ENCODE data around the gene HDAC11.
A peak's percentile ranks its signal among the peaks of the same experiment; 100 is the strongest.
"Not testable (repeated sequence)": the region's sequence is repeated elsewhere in the genome, so short reads cannot be mapped to it uniquely, and the experiment has no call there.

Gene HDAC11, protein sequence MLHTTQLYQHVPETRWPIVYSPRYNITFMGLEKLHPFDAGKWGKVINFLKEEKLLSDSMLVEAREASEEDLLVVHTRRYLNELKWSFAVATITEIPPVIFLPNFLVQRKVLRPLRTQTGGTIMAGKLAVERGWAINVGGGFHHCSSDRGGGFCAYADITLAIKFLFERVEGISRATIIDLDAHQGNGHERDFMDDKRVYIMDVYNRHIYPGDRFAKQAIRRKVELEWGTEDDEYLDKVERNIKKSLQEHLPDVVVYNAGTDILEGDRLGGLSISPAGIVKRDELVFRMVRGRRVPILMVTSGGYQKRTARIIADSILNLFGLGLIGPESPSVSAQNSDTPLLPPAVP

DNA sequence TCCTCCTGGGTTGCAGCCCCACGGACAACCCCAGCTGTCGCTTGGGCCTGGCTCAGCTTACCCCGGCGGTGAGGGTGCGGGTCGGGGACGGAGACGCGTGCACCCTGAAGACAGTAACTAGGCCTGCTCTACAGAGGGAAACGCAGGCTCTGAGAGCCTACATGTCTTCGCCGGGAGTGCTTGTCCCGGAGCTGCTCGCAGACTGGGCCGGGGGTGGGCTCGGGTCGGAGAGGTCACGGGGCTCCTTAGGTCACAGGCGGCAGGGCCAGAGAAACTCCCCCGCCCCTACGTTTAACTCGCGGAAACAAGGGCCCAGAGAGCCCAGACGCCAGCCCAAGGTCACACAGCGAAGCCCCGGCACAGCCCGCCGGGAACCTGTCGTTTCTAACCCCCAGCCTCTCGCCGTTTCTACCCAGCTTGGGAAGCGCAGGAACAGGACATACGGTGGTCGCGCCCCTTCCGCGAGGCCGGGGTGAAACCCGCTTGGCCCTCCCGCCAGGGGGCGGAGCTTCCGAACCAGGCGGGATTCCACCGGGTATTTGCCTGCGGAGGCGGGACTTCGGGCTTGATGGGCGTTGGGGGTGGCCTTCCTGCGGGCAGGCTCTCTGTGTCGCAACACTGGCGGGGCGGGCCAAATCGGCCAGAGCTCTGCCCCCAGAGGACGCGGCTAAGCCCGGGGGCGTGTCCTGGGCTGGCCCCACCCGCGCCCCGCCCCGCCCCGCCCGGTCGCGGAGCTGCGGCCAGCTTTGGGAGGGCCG, at the start of gene HDAC11:
HDAC11 (plus strand) TSS at position 725 of the 758 bp plus-strand sequence. CDS start 42 bp downstream, outside the sequence.
- peak; percentile 48 to 99 (median 96) for DNase-seq

DNA sequence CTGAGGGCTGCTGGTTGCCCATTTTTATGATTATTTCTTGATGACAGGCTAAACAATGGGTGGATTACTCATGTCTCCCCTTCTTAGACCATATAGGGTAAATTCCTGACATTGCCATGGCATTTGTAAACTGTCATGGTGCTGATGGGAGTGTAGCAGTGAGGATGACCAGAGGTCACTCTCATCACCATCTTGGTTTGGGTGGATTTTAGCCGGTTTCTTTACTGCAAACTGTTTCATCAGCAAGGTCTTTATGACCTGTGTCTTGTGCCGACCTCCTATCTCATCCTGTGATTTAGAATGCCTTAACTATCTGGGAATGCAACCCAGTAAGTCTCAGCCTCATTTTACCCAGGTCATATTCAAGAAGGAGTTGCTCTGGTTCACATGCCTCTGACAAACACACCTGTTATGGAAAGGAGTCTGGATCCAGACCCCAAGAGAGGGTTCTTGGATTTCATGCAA, 49.7 kb upstream of the HDAC11 start:
- DNase-seq = not testable (repeated sequence)

DNA sequence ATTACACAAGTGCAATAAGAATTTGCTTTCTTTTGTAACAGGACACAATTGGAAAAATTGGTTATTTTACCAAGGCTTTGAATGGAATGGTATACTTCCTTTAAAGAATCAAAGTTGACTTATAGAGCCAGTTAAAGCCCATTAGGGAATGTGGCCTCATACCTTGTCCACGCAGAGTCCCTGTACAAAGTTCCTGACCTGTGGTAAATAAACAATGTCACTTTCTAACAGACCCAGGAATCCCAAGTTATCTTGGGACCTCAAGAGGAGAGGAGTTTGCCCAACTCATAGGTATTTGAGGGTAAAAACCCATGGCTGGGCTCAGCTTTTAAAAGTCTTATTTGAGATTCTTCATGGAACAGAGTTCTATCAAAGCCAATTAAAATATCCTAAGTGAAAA, 48.0 kb upstream of the HDAC11 start:
- no peak for DNase-seq

DNA sequence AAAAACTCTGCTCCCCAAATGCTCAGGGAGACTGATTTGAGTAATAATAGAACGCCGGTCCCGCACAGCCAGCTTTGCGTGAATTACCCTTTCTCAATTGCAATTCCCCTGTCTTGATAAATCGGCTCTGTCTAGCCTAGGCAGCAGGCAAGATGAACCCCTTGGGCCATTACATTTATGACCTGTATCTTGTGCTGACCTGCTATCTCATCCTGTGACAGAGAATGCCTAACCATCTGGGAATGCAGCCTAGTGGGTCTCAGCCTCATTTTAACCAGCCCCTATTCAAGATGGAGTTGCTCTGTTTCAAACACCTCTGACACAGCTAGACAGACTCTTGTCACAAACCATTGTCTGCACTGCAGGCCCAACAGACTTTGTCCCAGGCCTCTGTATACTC, 46.2 kb upstream of the HDAC11 start:
- no peak for DNase-seq

DNA sequence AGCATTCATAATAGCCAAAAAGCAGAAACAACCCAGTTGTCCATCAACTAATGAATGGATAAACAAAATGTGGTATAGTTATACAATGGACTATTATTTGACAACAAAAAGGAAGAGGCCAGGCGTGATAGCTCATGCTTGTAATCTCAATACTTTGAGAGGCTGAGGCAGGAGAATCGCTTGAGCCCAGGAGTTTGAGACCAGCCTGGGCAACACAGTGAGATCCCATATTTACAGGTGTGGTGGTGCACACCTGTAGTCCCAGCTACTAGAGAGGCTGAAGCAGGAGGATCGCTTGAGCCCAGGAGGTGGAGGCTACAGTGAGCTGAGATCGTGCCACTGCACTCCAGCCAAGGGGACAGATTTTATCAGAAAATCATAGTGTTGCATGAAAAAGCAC, 43.9 kb upstream of the HDAC11 start:
- not testable (repeated sequence) for DNase-seq

DNA sequence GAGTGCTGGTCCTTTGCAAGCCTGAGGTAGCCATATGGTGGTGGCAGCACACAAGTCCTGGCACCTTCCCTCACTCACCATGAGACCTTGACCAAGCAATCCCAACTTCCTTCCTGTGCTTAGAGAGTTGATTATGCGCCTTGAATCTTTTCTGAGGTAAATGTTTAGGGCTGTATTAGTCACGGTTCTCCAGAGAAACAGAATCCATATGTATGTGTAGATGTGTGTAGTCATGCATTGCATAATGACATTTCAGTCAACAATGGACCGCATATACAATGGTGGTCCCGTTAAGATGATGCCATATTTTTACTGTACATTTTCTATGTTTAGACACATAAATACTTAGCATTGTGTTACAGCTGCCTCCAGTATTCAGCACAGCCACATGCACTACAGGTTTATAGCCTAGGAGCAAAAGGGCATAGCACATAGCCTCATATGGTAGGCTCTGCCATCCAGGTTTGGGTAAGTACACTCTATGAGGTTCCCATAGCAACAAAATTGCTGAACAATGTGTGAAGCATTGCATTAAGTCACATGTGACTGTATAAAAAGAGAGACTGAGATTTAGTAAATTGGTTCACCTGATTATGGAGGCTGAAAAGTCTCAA, 39.8 kb upstream of the HDAC11 start:
- DNase-seq = no peak

DNA sequence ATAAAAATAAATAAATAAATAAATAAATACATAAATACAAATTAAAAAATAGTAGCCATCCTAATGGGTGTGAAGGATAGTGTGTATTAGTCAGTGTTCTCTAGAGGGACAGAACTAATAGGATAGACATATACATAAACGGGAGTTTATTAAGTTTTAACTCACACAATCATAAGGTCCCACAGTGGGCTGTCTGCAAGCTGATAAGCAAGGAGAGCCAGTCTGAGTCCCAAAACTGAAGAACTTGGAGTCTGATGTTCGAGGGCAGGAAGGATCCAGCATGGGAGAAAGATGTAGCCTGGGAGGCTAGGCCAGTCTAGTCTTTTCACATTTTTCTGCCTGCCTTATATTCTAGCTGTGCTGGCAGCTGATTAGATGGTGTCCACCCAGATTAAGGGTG, 37.2 kb upstream of the HDAC11 start:
- DNase-seq = not testable (repeated sequence)

DNA sequence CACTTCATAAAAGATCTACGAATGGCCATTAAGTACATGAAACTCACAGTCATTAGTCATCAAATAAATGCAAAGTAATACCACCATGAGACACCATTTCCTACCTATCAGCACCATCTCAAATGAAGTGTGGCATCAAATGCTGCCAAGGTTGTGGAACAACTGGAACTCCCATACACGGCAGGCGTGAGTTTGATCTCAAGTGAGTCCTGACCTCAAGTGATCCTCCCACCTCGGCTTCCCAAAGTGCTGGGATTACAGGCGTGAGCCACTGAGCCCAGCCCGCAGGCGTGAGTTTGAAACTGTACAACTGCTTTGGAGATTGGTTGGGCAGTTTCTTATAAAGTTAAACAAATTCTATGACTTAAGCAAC, 28.8 kb upstream of the HDAC11 start:
- no peak for DNase-seq

DNA sequence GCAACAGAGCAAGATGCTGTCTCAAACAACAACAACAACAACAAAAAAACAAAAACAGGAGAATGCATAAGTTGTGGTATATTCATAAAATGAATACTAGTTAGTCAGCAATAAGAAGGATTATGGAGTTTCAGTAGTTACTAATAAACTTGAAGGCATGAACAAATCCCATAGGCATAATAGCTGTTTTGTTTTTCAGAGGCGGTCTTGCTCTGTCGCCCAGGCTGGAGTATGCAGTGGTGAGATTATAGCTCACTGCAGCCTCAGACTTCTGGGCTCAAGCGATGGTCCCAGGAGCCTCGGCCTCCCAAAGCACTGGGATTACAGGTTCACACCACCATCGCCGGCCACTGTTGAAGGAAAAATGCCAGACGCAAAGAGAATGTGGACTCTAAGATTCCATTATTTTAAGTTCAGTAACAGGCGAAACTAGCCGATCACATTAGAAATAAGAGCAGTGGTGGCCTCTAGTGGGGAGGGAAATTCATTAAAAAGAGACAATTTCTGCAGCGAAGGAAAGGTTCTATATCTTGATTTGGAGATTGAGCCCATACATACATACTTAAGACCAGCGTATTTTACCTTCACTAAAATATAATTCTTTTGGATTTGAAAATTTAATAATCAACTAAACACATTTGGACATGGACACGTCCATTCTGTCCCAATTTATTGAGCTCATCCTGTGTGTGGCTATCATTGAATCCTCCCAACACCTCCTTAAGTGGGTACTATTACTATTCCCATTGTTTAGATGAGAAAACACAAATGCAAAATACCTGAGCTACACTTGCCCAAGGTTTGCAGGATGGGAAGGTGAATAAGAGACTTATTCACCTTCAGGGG, 27.4 kb upstream of the HDAC11 start:
- peak in 11 of 14 donors; percentile 18 to 65 (median 33) for DNase-seq

DNA sequence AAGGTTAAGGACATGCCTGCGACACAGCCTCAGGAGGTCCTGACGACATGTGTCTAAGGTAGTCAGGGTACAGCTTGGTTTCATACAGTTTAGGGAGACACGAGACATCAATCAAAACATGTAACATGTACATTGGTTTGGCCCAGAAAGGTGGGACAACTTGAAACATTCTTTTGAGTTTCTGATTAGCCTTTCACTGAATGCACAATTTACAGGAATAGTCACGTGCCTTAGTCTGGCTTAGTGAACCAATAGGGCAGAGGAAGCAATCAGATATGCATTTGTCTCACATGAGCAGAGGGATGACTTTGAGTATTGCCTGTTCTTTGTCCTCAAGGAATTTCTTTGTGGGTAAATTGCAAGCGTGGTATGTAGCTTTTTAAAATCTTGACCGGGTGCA, 24.5 kb upstream of the HDAC11 start:
- DNase-seq = no peak

DNA sequence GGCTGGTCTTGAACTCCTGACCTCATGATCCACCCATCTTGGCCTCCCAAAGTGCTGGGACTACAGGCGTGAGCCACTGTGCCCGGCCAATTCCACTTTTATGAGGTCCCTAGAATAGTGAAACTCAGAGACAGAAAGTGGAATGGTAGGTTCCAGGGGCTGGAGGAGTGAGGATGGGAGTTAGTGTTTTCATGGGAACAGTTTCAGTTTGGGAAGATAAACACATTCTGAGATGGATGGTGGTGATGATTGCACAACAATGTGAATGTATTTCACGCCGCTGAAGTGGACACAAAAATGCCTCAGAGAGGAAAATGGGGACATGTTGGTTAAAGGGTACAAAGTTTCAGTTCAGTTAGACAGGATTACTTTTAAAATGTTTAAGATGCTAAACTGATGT, 22.5 kb upstream of the HDAC11 start:
- no peak for DNase-seq

DNA sequence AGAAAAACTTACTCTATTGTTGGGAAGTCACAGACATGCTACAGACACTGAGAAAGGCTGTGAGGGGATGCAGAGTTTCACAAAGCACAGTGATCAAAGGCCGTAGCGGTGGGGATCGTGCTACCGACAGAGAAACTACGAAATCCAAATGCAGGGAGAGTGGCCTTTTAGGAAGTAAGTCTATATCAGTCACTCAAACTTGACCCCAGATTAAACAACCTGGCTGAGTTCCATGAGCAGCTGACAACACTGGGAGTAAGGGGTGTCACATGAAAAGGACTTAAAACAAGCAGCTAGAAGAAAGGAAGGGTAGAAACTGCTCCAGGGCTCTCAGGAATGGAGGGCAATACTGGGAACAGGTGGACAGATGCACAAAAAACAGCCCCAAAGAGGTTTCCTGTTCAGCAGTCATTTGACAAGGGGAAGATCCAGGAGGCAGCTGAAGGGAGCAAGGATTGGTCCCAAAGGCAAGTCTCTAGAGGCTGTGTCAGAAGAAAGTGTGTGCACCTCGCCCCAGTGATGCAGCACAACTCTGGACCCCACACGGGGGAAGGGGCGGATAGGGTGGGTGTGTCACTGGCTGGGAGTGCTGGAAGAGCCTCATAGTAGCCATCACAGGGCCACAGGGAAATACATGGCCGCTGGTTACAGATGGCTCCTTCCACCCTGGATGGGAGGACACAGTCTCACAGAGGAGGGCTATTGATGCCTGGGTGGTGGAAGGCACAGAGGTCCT, 20.3 kb upstream of the HDAC11 start:
- no peak for DNase-seq

DNA sequence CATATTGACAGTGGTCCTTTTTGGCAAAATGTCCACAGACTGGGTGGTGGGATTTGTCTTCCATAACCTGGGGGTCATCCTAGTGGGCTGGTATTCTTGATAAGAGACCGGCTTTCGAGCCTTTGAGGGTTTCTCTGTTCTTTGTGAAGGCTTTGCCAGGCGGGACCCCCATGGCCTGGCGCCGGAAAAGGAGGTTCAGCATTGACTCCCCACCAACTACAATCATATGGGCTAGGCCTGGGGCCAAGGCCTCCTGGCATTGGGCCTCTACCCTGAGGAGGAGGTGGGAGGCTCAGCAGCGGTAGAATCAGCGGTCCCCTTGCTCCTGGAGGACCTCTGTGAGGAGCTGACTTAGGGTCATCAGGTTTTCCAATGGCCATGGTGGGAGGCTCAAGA, 19.8 kb upstream of the HDAC11 start:
- DNase-seq = no peak

DNA sequence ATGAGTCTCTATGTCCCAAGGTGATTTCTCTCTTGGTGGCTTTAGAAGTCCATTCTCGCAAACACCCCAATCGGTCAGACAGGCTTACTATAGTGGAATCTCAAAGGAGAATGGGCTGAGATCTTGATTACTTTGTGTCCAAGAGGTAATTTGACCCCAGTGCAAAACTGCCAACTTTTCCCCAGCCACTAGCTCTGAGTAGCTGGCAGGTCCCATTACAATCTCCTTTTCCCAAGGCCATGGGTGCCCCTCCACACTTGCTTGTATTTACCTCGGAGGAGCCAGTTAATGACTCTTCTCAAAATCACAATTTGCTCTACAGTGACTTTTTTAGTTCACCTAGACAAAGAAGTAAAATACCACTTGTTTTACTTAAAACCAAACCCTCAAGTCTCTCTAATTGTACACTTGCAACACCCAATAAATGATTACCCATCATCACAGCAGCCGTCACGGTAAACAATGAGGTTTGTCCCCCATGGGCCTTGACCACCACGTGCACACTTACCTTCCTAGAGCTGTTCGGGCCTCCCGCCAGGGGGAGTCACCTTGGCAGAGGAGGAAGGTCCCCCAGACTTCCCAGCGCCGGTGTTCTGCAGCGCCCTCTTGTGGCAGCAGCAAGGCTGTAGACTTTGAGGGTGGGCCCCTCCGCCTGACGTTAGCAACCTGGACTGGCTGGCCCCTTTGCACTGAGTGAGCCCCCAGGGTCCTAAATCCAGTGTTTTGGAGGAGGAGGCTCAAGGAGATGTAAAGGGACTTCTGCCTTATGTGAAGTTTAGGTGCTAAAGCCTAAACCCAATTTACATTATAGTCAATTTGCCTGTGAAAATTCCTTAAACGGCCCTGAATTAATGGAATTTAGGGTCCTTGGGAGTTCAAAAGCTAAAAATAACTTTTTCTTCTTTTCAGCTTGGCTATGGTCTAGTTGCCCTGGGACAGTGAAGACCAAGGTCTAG, 18.7 kb upstream of the HDAC11 start:
- DNase-seq = peak in 1 of 14 donors; percentile 12

DNA sequence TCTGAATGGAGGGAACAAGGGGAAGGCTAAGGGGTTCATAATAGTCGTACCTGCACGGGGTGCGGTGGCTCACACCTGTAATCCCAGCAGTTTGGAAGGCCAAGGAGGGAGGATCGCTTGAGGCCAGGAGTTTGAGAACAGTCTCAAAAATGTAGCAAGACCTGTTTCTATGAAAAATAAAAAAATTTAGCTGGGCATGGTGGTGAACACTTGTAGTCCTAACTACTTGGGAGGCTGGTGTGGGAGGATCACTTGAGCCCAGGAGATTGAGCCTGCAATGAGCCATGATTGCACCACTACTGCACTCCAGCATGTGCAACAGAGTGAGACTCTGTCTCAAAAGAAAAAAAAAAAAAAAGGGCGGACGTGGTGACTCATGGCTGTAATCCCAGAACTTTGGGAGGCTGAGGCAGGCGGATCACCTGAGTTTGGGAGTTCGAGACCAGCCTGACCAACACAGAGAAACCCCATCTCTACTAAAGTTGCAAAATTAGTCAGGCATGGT, 17.9 kb upstream of the HDAC11 start:
- no peak for DNase-seq

DNA sequence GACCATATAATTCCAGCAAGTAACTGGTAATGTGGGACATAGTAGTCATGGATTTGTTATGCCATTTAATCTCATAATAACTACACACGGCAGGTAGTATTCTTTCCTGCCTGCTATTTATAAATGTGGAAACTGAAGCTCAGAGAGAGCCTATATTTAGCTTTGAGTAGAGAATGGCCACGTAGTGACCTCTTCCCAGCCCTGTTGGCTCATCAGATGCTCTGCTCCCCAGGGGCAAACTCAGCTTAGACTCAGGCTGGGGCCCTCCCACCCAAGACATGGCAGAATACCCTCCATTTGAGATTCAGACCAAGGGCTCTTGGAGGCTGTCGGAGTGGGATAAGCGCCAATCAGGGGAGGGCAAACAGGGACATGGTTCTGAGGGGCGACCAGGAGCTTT, 17.3 kb upstream of the HDAC11 start:
- no peak for DNase-seq

DNA sequence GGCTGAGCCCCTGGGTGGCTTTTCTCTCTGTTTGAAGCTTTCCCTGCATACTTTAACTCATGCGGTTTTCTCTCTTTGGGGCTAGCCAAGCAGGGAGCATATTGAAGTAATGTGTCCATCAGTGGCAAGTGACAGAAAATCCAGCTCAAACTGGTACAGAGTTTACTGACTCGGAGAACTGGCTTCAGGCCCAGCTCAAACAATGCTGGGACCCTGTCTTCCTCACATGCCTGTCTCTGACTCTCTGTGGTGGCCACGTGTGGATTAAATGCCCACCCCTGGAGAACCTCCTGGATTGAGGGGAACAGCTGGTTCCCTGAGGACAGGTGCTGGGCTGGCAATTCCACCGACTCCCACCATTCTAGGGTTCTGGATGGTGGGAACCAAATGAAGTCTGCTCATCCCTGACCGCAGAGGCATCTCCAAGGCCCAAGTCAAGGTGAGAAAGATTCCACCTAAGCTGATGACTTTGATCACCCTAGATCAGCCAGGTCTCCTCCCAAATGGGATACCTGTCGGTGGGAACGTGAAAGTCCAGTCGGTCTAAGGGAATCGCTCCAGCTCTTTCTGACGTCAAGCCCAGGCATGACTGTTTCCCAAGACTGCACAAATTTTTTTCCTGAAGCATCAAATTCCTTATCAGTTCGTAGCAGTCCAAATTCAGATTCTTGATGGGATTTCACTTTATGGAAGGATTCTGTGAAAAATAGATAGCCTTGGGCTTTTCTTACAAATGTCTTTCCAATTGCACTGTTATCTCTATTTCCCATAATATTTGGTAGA, 16.3 kb upstream of the HDAC11 start:
- DNase-seq = peak in 5 of 14 donors; percentile 13 to 29 (median 21)

DNA sequence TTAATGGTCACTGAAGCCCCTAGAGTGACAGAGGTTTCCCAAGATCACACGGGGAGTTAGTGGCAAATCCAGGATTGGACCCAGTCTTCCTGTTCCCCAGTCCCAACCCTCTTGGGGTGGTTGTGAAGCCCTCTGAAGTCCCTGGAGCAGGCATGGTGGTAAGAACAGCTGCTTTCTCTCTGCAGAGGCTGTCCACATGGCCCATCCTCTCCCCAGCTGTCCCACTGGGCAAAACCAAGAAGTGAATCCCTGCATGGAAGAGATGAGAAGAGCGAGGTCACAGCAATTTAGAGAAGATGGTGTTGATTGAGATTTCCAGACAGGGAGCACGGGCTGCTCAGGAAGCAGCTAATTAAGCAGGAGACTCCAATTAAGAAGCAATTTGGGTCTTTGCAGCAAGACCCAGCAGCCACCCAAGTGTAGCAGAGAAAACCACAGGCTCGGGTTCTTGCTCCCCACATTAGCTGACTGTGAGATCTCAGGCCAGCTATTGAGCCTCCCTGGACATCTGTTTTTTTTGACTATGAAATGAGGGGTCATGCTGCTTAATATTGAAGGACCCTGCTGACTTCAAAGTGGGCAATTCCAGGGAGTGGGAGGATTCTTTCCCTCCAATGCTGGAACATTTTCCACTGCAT, 14.8 kb upstream of the HDAC11 start:
- DNase-seq = no peak

DNA sequence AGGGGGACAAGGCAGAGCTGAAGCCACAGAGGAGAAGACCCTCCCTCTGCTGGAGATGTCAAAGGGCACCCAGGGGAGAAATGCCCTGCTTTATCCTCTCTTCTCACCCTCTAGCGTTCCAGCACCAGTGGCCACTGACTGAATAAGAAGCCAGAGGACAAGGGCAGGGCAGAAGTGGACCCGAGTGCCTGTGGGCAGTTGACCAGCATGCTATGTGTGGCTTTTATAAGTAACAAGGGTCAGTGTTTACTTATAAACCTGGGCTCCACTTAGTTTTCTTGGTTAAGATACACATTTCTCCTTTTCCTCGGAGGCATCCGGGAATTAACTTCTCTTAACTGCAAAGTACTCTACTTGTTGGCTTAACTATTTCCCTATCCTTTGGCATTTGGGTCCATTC, 13.3 kb upstream of the HDAC11 start:
- DNase-seq = no peak

Measured in C1 segment of cervical spinal cord (tissue), 14 donors.